Measurements from ENCODE around the gene SEPTIN5. TPM values are rescaled to one million over a fixed set of nuclear protein-coding genes. Genes with fewer than 3 reads are reported as not detected.
A peak's percentile ranks its signal among the peaks of the same experiment; 100 is the strongest.

The SEPTIN5 gene
- total and polyA plus RNA-seq, 8 donors, result 4.2 to 53.4 (median 7.9) TPM

DNA sequence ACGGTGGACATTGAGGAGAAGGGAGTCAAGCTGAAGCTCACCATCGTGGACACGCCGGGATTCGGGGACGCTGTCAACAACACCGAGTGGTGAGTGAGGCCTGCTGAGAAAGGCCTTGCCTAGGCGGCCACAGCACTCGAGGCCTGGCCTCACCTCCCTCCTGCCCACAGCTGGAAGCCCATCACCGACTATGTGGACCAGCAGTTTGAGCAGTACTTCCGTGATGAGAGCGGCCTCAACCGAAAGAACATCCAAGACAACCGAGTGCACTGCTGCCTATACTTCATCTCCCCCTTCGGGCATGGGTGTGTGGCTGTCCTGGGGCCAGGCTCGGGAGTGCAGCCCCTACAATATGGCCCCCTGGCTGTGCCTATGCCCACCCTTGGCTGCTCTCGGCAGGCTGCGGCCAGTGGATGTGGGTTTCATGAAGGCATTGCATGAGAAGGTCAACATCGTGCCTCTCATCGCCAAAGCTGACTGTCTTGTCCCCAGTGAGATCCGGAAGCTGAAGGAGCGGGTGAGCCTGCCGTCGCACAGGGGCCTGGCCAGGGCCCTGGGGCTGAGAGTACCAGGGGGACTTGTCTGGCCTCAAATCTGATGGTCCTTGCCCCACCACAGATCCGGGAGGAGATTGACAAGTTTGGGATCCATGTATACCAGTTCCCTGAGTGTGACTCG, 6.0 kb downstream of the SEPTIN5 start:
- 92 to 97% methylated on average over 26 of the region's 26 CpGs for WGBS, 2 donors
- DNase-seq, result peak in 2 of 6 donors; percentile 17 to 54
- intact Hi-C loops (cut with DNase I), result no loop called here
- no peak for FAIRE-seq
- H3K9me3 ChIP-seq, result no peaks in the 10 kb centered on the region
- no peak overlapping the region for H3K4me3 ChIP-seq
- H3K4me1 ChIP-seq, result peaks cover 0 to 6% (median 0%) of the 10 kb centered on the region in 3 donors
- H3K27ac ChIP-seq, result no peak overlapping the region
- no peaks in the 10 kb centered on the region for H3K36me3 ChIP-seq
- H3K27me3 ChIP-seq, result no peaks in the 10 kb centered on the region
- TF ChIP-seq, protein P1, sequence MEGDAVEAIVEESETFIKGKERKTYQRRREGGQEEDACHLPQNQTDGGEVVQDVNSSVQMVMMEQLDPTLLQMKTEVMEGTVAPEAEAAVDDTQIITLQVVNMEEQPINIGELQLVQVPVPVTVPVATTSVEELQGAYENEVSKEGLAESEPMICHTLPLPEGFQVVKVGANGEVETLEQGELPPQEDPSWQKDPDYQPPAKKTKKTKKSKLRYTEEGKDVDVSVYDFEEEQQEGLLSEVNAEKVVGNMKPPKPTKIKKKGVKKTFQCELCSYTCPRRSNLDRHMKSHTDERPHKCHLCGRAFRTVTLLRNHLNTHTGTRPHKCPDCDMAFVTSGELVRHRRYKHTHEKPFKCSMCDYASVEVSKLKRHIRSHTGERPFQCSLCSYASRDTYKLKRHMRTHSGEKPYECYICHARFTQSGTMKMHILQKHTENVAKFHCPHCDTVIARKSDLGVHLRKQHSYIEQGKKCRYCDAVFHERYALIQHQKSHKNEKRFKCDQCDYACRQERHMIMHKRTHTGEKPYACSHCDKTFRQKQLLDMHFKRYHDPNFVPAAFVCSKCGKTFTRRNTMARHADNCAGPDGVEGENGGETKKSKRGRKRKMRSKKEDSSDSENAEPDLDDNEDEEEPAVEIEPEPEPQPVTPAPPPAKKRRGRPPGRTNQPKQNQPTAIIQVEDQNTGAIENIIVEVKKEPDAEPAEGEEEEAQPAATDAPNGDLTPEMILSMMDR (IDR thresholded peaks at IDR 0.05), result no peak
- ATAC-seq, result no peak

DNA sequence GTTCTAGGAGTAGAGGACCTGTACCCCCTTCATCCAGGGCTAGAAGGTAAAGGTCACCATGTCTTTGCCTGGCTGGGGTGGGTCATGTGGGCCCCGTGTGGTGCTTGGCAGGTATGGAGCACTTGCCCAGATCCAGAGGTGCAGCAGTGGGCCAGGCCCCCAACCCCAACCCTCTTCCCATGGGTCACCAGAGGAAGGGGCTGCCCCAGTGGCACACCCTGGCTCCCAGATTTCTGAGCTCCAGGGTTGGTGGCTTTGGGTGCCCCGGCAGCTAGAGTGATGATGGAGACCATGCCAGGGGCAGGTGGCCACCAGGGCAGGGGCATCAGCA, 6.7 kb downstream of the SEPTIN5 start:
- Histone ChIP-seq H3K9me3 (no peaks in the 10 kb centered on the region), H3K27me3 (no peaks in the 10 kb centered on the region), H3K27ac (no peak overlapping the region), H3K36me3 (no peaks in the 10 kb centered on the region), H3K4me1 (peaks cover 0 to 6% (median 0%) of the 10 kb centered on the region in 3 donors), H3K4me3 (no peak overlapping the region)
- ATAC-seq (no peak), DNase-seq (peak in 2 of 6 donors; percentile 15 to 63), FAIRE-seq (no peak)
- 88 to 94% methylated on average over 2 of the region's 2 CpGs for WGBS, 2 donors
- TF ChIP-seq, protein P1 (IDR thresholded peaks at IDR 0.05), result no peak
- intact Hi-C loops (cut with DNase I), result no loop called here

DNA sequence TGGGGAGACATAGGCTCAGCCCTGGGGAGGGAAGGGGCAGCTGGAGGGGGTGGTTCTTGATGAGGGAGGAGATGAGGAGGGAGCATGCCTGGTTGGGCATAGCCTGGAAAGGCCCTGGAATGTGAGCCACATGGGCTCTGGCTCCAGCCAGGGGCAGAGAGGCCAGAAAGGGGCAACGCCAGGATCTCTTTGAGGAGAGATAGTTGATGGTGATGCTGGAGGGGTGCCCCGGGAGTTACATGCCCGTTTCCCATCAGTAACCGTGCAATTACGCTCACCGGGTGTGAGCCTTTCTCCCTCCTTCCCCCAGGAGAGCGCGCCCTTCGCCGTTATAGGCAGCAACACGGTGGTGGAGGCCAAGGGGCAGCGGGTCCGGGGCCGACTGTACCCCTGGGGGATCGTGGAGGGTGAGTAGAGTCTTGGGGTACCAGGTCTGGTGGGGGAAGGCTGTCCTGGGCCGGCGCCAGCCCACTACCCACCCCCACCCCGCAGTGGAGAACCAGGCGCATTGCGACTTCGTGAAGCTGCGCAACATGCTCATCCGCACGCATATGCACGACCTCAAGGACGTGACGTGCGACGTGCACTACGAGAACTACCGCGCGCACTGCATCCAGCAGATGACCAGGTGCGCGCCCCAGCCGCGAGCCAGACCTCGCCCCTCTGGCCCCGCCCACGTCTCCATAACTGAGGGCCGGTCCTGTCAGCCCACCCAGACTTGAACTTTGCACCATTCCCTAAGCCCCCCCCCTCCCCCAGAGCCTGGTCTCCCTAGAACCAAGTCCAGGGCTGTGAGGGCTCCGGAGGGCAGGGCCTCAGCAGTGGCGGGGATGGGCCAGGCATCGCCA, 7.3 kb downstream of the SEPTIN5 start:
- peak in 2 of 6 donors; percentile 32 to 66 for DNase-seq
- Histone ChIP-seq H3K36me3 (no peaks in the 10 kb centered on the region), H3K9me3 (no peaks in the 10 kb centered on the region), H3K4me1 (peaks cover 0 to 6% (median 0%) of the 10 kb centered on the region in 3 donors), H3K27ac (no peak overlapping the region), H3K4me3 (no peak overlapping the region), H3K27me3 (no peaks in the 10 kb centered on the region)
- no peak for FAIRE-seq
- intact Hi-C loops (cut with DNase I), result no loop called here
- TF ChIP-seq, protein P1 (IDR thresholded peaks at IDR 0.05), result no peak
- WGBS, 2 donors, result 76 to 77% methylated on average over 42 to 44 of the region's 44 CpGs
- no peak for ATAC-seq

DNA sequence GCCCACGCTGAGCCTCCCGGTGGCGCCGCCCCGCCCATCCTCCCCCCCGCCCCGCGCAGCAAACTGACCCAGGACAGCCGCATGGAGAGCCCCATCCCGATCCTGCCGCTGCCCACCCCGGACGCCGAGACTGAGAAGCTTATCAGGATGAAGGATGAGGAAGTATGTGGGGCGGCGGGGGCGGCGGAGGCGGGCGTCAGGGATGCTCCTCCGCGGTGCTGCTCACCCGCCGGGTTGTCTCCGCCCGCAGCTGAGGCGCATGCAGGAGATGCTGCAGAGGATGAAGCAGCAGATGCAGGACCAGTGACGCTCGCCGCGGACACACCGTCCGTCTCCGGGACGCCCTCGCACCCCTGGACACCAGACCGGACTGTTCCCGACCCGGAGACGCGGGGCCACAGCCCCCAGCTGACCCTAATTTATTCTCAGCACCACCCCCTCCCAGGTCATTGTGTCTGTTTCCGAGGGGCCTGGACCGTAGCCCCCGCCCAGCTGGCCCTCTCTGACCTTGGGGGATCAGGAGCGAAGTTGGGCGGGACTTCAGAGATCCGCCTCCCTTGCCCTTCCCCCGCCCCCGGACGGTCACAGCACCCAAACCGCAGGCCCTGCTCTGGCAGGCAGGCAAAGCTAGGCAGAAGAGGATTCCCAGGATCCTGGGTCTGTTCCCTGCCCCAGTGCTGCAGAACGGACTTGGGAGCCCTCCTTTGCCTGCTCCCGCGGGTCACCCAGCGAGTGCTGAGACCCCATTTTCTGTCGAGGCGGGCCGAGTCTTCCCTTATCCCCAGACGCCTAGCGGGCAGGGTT, 8.1 kb downstream of the SEPTIN5 start:
- H3K9me3 ChIP-seq, result no peaks in the 10 kb centered on the region
- no peaks in the 10 kb centered on the region for H3K36me3 ChIP-seq
- intact Hi-C loops (cut with DNase I), result no loop called here
- TF ChIP-seq, protein P1 (IDR thresholded peaks at IDR 0.05), result no peak
- H3K27ac ChIP-seq, result no peak overlapping the region
- 72 to 75% methylated on average over 60 of the region's 60 CpGs for WGBS, 2 donors
- DNase-seq (peak in 1 of 6 donors; percentile 76), FAIRE-seq (no peak), ATAC-seq (no peak)
- no peak overlapping the region for H3K4me3 ChIP-seq
- H3K4me1 ChIP-seq, result peaks cover 0 to 6% (median 0%) of the 10 kb centered on the region in 3 donors
- H3K27me3 ChIP-seq, result no peaks in the 10 kb centered on the region
